HEK293T (cell line): ENCODE data around the gene RBP5.

Source experiments
- BHLHE40 ChIP-seq: fragments of 450-650 bp; IDR thresholded peaks from 2 replicates; pipeline ENCODE4 v1.6.1; 2016; ENCODE audit warnings: mild to moderate bottlenecking, moderate library complexity, borderline replicate concordance
- ELF4 ChIP-seq: fragments of 450-650 bp; IDR thresholded peaks from 2 replicates; pipeline ENCODE4 v1.6.1; 2017; ENCODE audit warnings: antibody characterized with exemption
- HDGF ChIP-seq: fragments of 450-650 bp; IDR thresholded peaks from 2 replicates; pipeline ENCODE4 v1.6.1; 2017; ENCODE audit warnings: antibody characterized with exemption, borderline replicate concordance
- LEF1 ChIP-seq: fragments of 450-650 bp; IDR thresholded peaks from 2 replicates; pipeline ENCODE4 v1.6.1; 2017; ENCODE audit warnings: mild to moderate bottlenecking, borderline replicate concordance
- PKNOX1 ChIP-seq: fragments of 450-650 bp; IDR thresholded peaks from 2 replicates; pipeline ENCODE4 v1.6.1; 2016
- SP1 ChIP-seq: fragments of 450-650 bp; IDR thresholded peaks from 2 replicates; pipeline ENCODE4 v1.6.1; 2017
- SUZ12 ChIP-seq: fragments of 450-650 bp; IDR thresholded peaks from 2 replicates; pipeline ENCODE4 v1.6.1; 2016; ENCODE audit warnings: mild to moderate bottlenecking
- TARDBP ChIP-seq: fragments of 450-650 bp; IDR thresholded peaks from 2 replicates; pipeline ENCODE4 v1.6.1; 2016

DNA sequence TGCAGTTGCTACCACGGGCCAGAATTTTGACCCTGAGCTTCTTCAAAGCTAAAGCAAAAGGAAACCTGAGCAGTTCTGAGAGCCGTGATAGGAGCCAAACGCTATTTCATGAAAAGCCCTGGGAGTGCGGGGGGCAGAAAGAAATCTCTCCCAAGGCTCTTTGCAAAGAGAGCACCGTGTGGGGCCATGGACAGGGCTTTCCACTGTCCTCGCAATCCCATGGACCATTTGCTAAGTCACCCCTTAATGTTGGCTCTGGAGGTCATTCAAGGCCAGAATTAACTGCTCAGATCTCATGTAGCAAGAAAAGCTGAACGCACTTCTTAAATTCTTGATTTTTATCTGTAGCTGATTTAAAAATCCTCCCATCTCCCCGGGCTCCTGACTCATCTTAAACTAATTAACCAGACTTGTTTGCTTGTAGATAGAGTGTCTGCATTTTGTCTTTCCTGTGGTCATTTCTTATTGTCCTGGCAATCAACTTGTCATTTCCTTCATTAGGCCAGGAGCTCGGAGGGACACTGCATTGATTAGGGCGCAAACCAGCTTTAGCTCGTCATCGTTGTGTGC is 26.3 kb upstream of the RBP5 start:
- TF ChIP-seq PKNOX1 = no peak
- no peak for TF ChIP-seq ELF4
- no peak for TF ChIP-seq TARDBP
- TF ChIP-seq SP1 = no peak
- TF ChIP-seq SUZ12 = no peak
- no peak for TF ChIP-seq BHLHE40
- no peak for TF ChIP-seq LEF1
- no peak for TF ChIP-seq HDGF
